Measurements from ENCODE around the gene ACD.

DNA sequence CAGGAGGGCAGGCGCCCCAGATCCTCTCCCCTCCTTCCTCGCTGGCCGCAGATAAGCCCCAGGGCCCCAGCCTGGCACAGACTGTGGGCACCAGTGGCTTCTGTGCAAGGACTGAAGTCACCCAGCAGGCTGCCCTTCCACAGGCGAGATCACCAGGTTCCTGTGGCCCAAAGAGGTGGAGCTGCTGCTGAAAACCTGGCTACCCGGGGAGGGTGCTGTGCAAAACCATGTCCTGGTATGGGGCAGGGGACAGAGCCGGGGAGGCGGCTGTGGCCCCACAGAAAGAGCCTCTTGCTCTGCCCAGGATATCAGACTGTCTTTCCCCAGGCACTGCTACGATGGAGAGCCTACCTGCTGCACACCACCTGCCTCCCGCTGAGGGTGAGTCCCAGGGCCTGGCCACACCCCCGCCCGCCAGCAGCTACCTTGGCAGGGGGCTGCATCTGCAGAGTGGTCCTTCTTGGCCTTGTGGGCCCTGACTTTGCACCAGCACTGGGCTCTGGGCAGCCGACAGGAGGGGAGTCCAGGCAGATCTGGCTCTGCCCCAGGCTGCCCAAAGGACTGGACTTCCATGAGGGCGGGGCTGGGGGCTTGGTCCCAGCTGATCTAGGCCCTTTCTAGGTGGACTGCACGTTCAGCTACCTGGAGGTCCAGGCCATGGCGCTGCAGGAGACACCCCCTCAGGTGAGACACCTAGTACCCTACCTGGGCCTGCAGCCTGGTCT lies 14.5 kb downstream of the ACD start:
- TF ChIP-seq, protein P1, sequence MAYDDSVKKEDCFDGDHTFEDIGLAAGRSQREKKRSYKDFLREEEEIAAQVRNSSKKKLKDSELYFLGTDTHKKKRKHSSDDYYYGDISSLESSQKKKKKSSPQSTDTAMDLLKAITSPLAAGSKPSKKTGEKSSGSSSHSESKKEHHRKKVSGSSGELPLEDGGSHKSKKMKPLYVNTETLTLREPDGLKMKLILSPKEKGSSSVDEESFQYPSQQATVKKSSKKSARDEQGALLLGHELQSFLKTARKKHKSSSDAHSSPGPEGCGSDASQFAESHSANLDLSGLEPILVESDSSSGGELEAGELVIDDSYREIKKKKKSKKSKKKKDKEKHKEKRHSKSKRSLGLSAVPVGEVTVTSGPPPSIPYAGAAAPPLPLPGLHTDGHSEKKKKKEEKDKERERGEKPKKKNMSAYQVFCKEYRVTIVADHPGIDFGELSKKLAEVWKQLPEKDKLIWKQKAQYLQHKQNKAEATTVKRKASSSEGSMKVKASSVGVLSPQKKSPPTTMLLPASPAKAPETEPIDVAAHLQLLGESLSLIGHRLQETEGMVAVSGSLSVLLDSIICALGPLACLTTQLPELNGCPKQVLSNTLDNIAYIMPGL (CRISPR knock-in tag; IDR thresholded peaks at IDR 0.05): no peak
- TF ChIP-seq, protein P2, sequence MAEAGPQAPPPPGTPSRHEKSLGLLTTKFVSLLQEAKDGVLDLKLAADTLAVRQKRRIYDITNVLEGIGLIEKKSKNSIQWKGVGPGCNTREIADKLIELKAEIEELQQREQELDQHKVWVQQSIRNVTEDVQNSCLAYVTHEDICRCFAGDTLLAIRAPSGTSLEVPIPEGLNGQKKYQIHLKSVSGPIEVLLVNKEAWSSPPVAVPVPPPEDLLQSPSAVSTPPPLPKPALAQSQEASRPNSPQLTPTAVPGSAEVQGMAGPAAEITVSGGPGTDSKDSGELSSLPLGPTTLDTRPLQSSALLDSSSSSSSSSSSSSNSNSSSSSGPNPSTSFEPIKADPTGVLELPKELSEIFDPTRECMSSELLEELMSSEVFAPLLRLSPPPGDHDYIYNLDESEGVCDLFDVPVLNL (CRISPR knock-in tag; IDR thresholded peaks at IDR 0.05; ENCODE audit: borderline replicate concordance, low read depth): no peak
- TF ChIP-seq, protein P3, sequence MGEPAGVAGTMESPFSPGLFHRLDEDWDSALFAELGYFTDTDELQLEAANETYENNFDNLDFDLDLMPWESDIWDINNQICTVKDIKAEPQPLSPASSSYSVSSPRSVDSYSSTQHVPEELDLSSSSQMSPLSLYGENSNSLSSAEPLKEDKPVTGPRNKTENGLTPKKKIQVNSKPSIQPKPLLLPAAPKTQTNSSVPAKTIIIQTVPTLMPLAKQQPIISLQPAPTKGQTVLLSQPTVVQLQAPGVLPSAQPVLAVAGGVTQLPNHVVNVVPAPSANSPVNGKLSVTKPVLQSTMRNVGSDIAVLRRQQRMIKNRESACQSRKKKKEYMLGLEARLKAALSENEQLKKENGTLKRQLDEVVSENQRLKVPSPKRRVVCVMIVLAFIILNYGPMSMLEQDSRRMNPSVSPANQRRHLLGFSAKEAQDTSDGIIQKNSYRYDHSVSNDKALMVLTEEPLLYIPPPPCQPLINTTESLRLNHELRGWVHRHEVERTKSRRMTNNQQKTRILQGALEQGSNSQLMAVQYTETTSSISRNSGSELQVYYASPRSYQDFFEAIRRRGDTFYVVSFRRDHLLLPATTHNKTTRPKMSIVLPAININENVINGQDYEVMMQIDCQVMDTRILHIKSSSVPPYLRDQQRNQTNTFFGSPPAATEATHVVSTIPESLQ (CRISPR knock-in tag; IDR thresholded peaks at IDR 0.05): no peak
- TF ChIP-seq, protein P4, sequence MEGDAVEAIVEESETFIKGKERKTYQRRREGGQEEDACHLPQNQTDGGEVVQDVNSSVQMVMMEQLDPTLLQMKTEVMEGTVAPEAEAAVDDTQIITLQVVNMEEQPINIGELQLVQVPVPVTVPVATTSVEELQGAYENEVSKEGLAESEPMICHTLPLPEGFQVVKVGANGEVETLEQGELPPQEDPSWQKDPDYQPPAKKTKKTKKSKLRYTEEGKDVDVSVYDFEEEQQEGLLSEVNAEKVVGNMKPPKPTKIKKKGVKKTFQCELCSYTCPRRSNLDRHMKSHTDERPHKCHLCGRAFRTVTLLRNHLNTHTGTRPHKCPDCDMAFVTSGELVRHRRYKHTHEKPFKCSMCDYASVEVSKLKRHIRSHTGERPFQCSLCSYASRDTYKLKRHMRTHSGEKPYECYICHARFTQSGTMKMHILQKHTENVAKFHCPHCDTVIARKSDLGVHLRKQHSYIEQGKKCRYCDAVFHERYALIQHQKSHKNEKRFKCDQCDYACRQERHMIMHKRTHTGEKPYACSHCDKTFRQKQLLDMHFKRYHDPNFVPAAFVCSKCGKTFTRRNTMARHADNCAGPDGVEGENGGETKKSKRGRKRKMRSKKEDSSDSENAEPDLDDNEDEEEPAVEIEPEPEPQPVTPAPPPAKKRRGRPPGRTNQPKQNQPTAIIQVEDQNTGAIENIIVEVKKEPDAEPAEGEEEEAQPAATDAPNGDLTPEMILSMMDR (IDR thresholded peaks at IDR 0.05): no peak
- TF ChIP-seq, protein P5, sequence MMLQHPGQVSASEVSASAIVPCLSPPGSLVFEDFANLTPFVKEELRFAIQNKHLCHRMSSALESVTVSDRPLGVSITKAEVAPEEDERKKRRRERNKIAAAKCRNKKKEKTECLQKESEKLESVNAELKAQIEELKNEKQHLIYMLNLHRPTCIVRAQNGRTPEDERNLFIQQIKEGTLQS (CRISPR knock-in tag; conservative IDR thresholded peaks at IDR 0.05): no peak
- TF ChIP-seq CREM (CRISPR knock-in tag; IDR thresholded peaks at IDR 0.05): no peak
- TF ChIP-seq, protein P6, sequence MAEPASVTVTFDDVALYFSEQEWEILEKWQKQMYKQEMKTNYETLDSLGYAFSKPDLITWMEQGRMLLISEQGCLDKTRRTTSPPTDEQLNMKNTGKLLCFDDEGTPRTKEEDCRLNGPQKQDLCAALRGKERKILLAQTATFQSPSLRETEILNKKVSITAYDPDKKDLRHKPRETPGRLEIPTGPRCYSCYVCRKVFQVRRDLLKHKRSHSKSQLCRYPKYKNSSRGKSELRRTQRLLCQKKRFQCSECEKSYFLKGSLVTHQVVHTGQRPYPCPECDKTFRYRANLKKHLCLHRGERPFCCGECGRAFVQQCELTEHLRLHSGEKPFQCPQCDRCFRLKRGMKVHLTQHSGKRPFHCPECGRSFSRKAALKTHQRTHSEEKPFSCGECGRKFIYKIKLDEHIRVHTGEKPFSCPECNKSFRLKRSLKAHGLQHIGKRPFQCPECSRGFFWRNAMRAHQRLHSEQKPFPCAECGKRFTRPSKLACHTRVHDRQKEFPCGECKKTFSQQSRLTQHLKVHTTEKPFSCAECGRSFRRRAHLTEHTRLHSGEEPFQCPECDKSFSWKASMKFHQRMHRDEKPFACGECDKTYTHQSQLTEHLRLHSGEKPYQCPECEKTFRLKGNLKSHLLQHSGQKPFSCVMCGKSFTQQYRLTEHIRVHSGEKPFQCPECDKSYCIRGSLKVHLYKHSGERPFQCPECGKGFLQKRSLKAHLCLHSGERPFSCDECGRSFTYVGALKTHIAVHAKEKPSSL (CRISPR knock-in tag; conservative IDR thresholded peaks at IDR 0.05): no peak
- TF ChIP-seq, protein P7, sequence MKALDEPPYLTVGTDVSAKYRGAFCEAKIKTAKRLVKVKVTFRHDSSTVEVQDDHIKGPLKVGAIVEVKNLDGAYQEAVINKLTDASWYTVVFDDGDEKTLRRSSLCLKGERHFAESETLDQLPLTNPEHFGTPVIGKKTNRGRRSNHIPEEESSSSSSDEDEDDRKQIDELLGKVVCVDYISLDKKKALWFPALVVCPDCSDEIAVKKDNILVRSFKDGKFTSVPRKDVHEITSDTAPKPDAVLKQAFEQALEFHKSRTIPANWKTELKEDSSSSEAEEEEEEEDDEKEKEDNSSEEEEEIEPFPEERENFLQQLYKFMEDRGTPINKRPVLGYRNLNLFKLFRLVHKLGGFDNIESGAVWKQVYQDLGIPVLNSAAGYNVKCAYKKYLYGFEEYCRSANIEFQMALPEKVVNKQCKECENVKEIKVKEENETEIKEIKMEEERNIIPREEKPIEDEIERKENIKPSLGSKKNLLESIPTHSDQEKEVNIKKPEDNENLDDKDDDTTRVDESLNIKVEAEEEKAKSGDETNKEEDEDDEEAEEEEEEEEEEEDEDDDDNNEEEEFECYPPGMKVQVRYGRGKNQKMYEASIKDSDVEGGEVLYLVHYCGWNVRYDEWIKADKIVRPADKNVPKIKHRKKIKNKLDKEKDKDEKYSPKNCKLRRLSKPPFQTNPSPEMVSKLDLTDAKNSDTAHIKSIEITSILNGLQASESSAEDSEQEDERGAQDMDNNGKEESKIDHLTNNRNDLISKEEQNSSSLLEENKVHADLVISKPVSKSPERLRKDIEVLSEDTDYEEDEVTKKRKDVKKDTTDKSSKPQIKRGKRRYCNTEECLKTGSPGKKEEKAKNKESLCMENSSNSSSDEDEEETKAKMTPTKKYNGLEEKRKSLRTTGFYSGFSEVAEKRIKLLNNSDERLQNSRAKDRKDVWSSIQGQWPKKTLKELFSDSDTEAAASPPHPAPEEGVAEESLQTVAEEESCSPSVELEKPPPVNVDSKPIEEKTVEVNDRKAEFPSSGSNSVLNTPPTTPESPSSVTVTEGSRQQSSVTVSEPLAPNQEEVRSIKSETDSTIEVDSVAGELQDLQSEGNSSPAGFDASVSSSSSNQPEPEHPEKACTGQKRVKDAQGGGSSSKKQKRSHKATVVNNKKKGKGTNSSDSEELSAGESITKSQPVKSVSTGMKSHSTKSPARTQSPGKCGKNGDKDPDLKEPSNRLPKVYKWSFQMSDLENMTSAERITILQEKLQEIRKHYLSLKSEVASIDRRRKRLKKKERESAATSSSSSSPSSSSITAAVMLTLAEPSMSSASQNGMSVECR (CRISPR knock-in tag; IDR thresholded peaks at IDR 0.05; ENCODE audit: borderline replicate concordance): no peak
- TF ChIP-seq, protein P8, sequence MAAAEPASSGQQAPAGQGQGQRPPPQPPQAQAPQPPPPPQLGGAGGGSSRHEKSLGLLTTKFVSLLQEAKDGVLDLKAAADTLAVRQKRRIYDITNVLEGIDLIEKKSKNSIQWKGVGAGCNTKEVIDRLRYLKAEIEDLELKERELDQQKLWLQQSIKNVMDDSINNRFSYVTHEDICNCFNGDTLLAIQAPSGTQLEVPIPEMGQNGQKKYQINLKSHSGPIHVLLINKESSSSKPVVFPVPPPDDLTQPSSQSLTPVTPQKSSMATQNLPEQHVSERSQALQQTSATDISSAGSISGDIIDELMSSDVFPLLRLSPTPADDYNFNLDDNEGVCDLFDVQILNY (CRISPR knock-in tag; IDR thresholded peaks at IDR 0.05): no peak
- TF ChIP-seq PRRX2 (CRISPR knock-in tag; IDR thresholded peaks at IDR 0.05): no peak
- TF ChIP-seq, protein P9, sequence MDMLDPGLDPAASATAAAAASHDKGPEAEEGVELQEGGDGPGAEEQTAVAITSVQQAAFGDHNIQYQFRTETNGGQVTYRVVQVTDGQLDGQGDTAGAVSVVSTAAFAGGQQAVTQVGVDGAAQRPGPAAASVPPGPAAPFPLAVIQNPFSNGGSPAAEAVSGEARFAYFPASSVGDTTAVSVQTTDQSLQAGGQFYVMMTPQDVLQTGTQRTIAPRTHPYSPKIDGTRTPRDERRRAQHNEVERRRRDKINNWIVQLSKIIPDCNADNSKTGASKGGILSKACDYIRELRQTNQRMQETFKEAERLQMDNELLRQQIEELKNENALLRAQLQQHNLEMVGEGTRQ (CRISPR knock-in tag; IDR thresholded peaks at IDR 0.05): no peak
- no peak for TF ChIP-seq NR2C2 (CRISPR knock-in tag; IDR thresholded peaks at IDR 0.05)
- TF ChIP-seq, protein P10, sequence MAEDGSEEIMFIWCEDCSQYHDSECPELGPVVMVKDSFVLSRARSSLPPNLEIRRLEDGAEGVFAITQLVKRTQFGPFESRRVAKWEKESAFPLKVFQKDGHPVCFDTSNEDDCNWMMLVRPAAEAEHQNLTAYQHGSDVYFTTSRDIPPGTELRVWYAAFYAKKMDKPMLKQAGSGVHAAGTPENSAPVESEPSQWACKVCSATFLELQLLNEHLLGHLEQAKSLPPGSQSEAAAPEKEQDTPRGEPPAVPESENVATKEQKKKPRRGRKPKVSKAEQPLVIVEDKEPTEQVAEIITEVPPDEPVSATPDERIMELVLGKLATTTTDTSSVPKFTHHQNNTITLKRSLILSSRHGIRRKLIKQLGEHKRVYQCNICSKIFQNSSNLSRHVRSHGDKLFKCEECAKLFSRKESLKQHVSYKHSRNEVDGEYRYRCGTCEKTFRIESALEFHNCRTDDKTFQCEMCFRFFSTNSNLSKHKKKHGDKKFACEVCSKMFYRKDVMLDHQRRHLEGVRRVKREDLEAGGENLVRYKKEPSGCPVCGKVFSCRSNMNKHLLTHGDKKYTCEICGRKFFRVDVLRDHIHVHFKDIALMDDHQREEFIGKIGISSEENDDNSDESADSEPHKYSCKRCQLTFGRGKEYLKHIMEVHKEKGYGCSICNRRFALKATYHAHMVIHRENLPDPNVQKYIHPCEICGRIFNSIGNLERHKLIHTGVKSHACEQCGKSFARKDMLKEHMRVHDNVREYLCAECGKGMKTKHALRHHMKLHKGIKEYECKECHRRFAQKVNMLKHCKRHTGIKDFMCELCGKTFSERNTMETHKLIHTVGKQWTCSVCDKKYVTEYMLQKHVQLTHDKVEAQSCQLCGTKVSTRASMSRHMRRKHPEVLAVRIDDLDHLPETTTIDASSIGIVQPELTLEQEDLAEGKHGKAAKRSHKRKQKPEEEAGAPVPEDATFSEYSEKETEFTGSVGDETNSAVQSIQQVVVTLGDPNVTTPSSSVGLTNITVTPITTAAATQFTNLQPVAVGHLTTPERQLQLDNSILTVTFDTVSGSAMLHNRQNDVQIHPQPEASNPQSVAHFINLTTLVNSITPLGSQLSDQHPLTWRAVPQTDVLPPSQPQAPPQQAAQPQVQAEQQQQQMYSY (CRISPR knock-in tag; IDR thresholded peaks at IDR 0.05): no peak

Measured in WTC11 (cell line).